Astrocyte (in vitro differentiated cells and primary cell): Measurements from ENCODE around the gene ZNF197. TPM values are rescaled to one million over a fixed set of nuclear protein-coding genes. Genes with fewer than 3 reads are reported as not detected.
"Not testable (repeated sequence)": the region's sequence is repeated elsewhere in the genome, so short reads cannot be mapped to it uniquely, and the experiment has no call there.

ENCODE experiments used
- DNase-seq: peaks from one replicate; pipeline ENCODE4 v3.0.0-alpha.2; 2010; ENCODE audit warnings: low read depth
- FAIRE-seq: peaks from 2 replicates; lab custom pipeline; 2011; peaks lifted over from hg19 to GRCh38; lab: Jason Lieb, UNC
- H2AFZ ChIP-seq: 2 replicates; pipeline ENCODE4 v1.6.0; 2012; ENCODE audit warnings: low read depth, low read length, inconsistent platforms
- H3K27ac ChIP-seq: 2 replicates; pipeline ENCODE4 v1.5.1; 2011; ENCODE audit warnings: low read depth, low read length, inconsistent platforms
- H3K27me3 ChIP-seq: 2 replicates; pipeline ENCODE4 v1.6.0; 2011; ENCODE audit warnings: low read length, inconsistent platforms; ENCODE audit not compliant: insufficient read depth
- H3K36me3 ChIP-seq: 2 replicates; pipeline ENCODE4 v1.5.1; 2011; ENCODE audit warnings: low read length, inconsistent platforms; ENCODE audit not compliant: insufficient read depth
- H3K4me1 ChIP-seq: 2 replicates; pipeline ENCODE4 v1.5.1; 2011; ENCODE audit warnings: low read length, inconsistent platforms; ENCODE audit not compliant: insufficient read depth
- H3K4me2 ChIP-seq: 2 replicates; pipeline ENCODE4 v1.6.0; 2012; ENCODE audit warnings: low read length, inconsistent platforms
- H3K4me3 ChIP-seq: 2 replicates; pipeline ENCODE4 v1.5.1; 2011; ENCODE audit warnings: low read depth, mild to moderate bottlenecking, low read length, inconsistent platforms; ENCODE audit not compliant: insufficient read depth
- H3K79me2 ChIP-seq: 2 replicates; pipeline ENCODE4 v1.6.0; 2012; ENCODE audit warnings: mild to moderate bottlenecking, low read length, inconsistent platforms; ENCODE audit not compliant: insufficient read depth
- H3K9ac ChIP-seq: 2 replicates; pipeline ENCODE4 v1.6.0; 2012; ENCODE audit warnings: mild to moderate bottlenecking, low read length, inconsistent platforms
- H3K9me3 ChIP-seq: 2 replicates; pipeline ENCODE4 v1.5.1; 2012; ENCODE audit warnings: low read depth, mild to moderate bottlenecking, low read length, inconsistent platforms; ENCODE audit not compliant: insufficient read depth
- H4K20me1 ChIP-seq: 2 replicates; pipeline ENCODE4 v1.6.0; 2012; ENCODE audit warnings: low read length, inconsistent platforms; ENCODE audit not compliant: insufficient read depth
- H3K27ac Mint-ChIP-seq: one replicate; pipeline ENCODE4 v1.8.0; 2021; ENCODE audit warnings: mild to moderate bottlenecking, mixed read lengths; ENCODE audit not compliant: unreplicated experiment
- H3K27me3 Mint-ChIP-seq: one replicate; pipeline ENCODE4 v1.8.0; 2021; ENCODE audit warnings: low read depth, mixed read lengths; ENCODE audit not compliant: unreplicated experiment
- H3K36me3 Mint-ChIP-seq: one replicate; pipeline ENCODE4 v1.8.0; 2021; ENCODE audit warnings: low read depth, mixed read lengths; ENCODE audit not compliant: unreplicated experiment
- H3K4me1 Mint-ChIP-seq: one replicate; pipeline ENCODE4 v1.8.0; 2021; ENCODE audit warnings: low read depth, mixed read lengths; ENCODE audit not compliant: unreplicated experiment
- H3K4me3 Mint-ChIP-seq: one replicate; pipeline ENCODE4 v1.8.0; 2021; ENCODE audit warnings: mild to moderate bottlenecking, moderate library complexity, mixed read lengths; ENCODE audit not compliant: unreplicated experiment
- H3K9me3 Mint-ChIP-seq: one replicate; pipeline ENCODE4 v1.8.0; 2021; ENCODE audit warnings: mild to moderate bottlenecking, mixed read lengths; ENCODE audit not compliant: unreplicated experiment
- CTCF ChIP-seq: IDR thresholded peaks from 2 replicates; pipeline ENCODE4 v1.5.1; 2011; ENCODE audit warnings: low read depth, mild to moderate bottlenecking, inconsistent platforms, low read length, moderate library complexity; ENCODE audit not compliant: insufficient read depth
- EZH2 ChIP-seq: IDR thresholded peaks from 2 replicates; pipeline ENCODE4 v1.6.1; 2012; ENCODE audit warnings: mild to moderate bottlenecking, low read length, inconsistent platforms; ENCODE audit not compliant: insufficient read depth
- total RNA-seq: library from RNA; stranded (reverse); gene quantifications from 2 replicates; pipeline ENCODE4 v1.2.1, GENCODE V29; 2021

Gene ZNF197
- total RNA-seq, 1 donor from 2014 or later = 20.4 TPM

- no peaks in the 10 kb centered on the region for H3K4me1 Mint-ChIP-seq
- no peak for FAIRE-seq
These were observed 41.5 kb downstream of the ZNF197 start for GRCh38 chr3:44666346-44666745.

GRCh38 chr3:44669760-44670159, 44.9 kb downstream of the ZNF197 start:
- no peak overlapping the region for H3K9ac ChIP-seq
- no peaks in the 10 kb centered on the region for H3K79me2 ChIP-seq
- DNase-seq (no peak), FAIRE-seq (no peak)
- H3K9me3 Mint-ChIP-seq = peaks cover 10% of the 10 kb centered on the region
- no peaks in the 10 kb centered on the region for H4K20me1 ChIP-seq
- H3K4me3 Mint-ChIP-seq = no peak overlapping the region
- no peak overlapping the region for H3K4me3 ChIP-seq
- H3K36me3 ChIP-seq = no peaks in the 10 kb centered on the region
- no peaks in the 10 kb centered on the region for H3K27me3 Mint-ChIP-seq
- no peak overlapping the region for H2AFZ ChIP-seq
- no peaks in the 10 kb centered on the region for H3K9me3 ChIP-seq
- TF ChIP-seq EZH2 (no peak), CTCF (no peak)
- H3K36me3 Mint-ChIP-seq = peaks cover 12% of the 10 kb centered on the region
- no peak overlapping the region for H3K27ac Mint-ChIP-seq
- no peaks in the 10 kb centered on the region for H3K27me3 ChIP-seq
- H3K4me1 Mint-ChIP-seq = no peaks in the 10 kb centered on the region
- H3K4me1 ChIP-seq = no peaks in the 10 kb centered on the region
- no peak overlapping the region for H3K4me2 ChIP-seq
- H3K27ac ChIP-seq = no peak overlapping the region

More at GRCh38 chr3:44666346-44666745, 41.5 kb downstream of the ZNF197 start:
- no peak for TF ChIP-seq CTCF
- H3K79me2 ChIP-seq = no peaks in the 10 kb centered on the region
- no peak overlapping the region for H2AFZ ChIP-seq
- no peaks in the 10 kb centered on the region for H3K27me3 ChIP-seq
- H3K36me3 Mint-ChIP-seq = peaks cover 17% of the 10 kb centered on the region
- no peak overlapping the region for H3K4me2 ChIP-seq
- peaks cover 9% of the 10 kb centered on the region for H3K9me3 Mint-ChIP-seq
- H3K27ac ChIP-seq = no peak overlapping the region
- no peak overlapping the region for H3K9ac ChIP-seq
- peaks cover 1% of the 10 kb centered on the region for H3K36me3 ChIP-seq
- no peaks in the 10 kb centered on the region for H4K20me1 ChIP-seq
- H3K27me3 Mint-ChIP-seq = no peaks in the 10 kb centered on the region
- H3K4me3 Mint-ChIP-seq = no peak overlapping the region
- H3K27ac Mint-ChIP-seq = no peak overlapping the region
- H3K9me3 ChIP-seq = peaks cover 6% of the 10 kb centered on the region
- H3K4me3 ChIP-seq = no peak overlapping the region
- no peaks in the 10 kb centered on the region for H3K4me1 ChIP-seq
- DNase-seq = no peak

- H3K9me3 Mint-ChIP-seq, FAIRE-seq, H3K27ac ChIP-seq, H3K9me3 ChIP-seq, DNase-seq, H3K4me3 Mint-ChIP-seq, H3K9ac ChIP-seq, H3K4me1 Mint-ChIP-seq, H3K27ac Mint-ChIP-seq, H3K36me3 ChIP-seq, H3K4me3 ChIP-seq, H4K20me1 ChIP-seq, H3K27me3 ChIP-seq, H3K4me1 ChIP-seq, H3K4me2 ChIP-seq, H2AFZ ChIP-seq, H3K27me3 Mint-ChIP-seq, H3K79me2 ChIP-seq: not testable (repeated sequence)
- peaks cover 14% of the 10 kb centered on the region for H3K36me3 Mint-ChIP-seq
These were observed 48.6 kb downstream of the ZNF197 start for GRCh38 chr3:44673466-44673865.
